DOHH2 (cell line): Measurements from ENCODE around the gene B4GALNT4.
"Not testable (repeated sequence)": the region's sequence is repeated elsewhere in the genome, so short reads cannot be mapped to it uniquely, and the experiment has no call there.

Experiments used
- H3F3A ChIP-seq: fragments of 200-600 bp; sonication (generic), shearing (Covaris generic); 2 replicates; pipeline ENCODE4 v1.6.0; 2016; ENCODE audit warnings: antibody characterized with exemption, mild to moderate bottlenecking; ENCODE audit not compliant: control insufficient read depth, insufficient read depth
- H3K27ac ChIP-seq: fragments of 200-600 bp; sonication (generic); 2 replicates; pipeline ENCODE4 v1.5.1; 2014; ENCODE audit warnings: low read depth, mild to moderate bottlenecking, low read length, moderate library complexity
- H3K27me3 ChIP-seq: fragments of 200-600 bp; sonication (generic); 2 replicates; pipeline ENCODE4 v1.6.1; 2014; ENCODE audit warnings: mild to moderate bottlenecking, low read length, mixed read lengths; ENCODE audit not compliant: control insufficient read depth
- H3K36me3 ChIP-seq: fragments of 200-600 bp; sonication (generic); 2 replicates; pipeline ENCODE4 v1.6.1; 2014; ENCODE audit warnings: mild to moderate bottlenecking, low read length, moderate library complexity, mixed read lengths; ENCODE audit not compliant: control insufficient read depth
- H3K4me1 ChIP-seq: fragments of 200-600 bp; sonication (generic); 2 replicates; pipeline ENCODE4 v1.6.1; 2014; ENCODE audit warnings: mild to moderate bottlenecking, low read length, mixed read lengths; ENCODE audit not compliant: control insufficient read depth
- H3K4me2 ChIP-seq: fragments of 200-600 bp; sonication (generic); 2 replicates; pipeline ENCODE4 v1.6.0; 2014; ENCODE audit warnings: mild to moderate bottlenecking, low read length, moderate library complexity
- H3K4me3 ChIP-seq: fragments of 200-600 bp; sonication (generic); 2 replicates; pipeline ENCODE4 v1.5.1; 2014; ENCODE audit warnings: mild to moderate bottlenecking, low read length, mixed read lengths
- H3K79me2 ChIP-seq: fragments of 200-600 bp; sonication (generic); 2 replicates; pipeline ENCODE4 v1.6.1; 2014; ENCODE audit warnings: mild to moderate bottlenecking, low read length, mixed read lengths; ENCODE audit not compliant: control insufficient read depth
- H3K9me2 ChIP-seq: fragments of 200-600 bp; sonication (generic); replicated peaks from 2 replicates; pipeline ENCODE4 v1.6.1; 2014; ENCODE audit warnings: mild to moderate bottlenecking, low read length, mixed read lengths; ENCODE audit not compliant: control insufficient read depth
- H3K9me3 ChIP-seq: fragments of 200-600 bp; sonication (generic); 2 replicates; pipeline ENCODE4 v1.6.1; 2014; ENCODE audit warnings: antibody characterized with exemption, low read length, mixed read lengths; ENCODE audit not compliant: control insufficient read depth, insufficient read depth
- H4K20me1 ChIP-seq: fragments of 200-600 bp; sonication (generic); 2 replicates; pipeline ENCODE4 v1.6.0; 2014; ENCODE audit warnings: low read depth, mild to moderate bottlenecking, antibody characterized with exemption, low read length, moderate library complexity; ENCODE audit not compliant: control insufficient read depth, insufficient read depth
- EZH2phosphoT487 ChIP-seq: fragments of 200-600 bp; sonication (generic); IDR thresholded peaks from 2 replicates; pipeline ENCODE4 v1.6.1; 2017; ENCODE audit warnings: borderline replicate concordance, mild to moderate bottlenecking, antibody characterized with exemption, low read length, moderate library complexity, mixed read lengths
- TF ChIP-seq, protein P1 (sequence below): fragments of 200-600 bp; sonication (generic); IDR thresholded peaks from one replicate; pipeline ENCODE4 v1.5.1; 2014; ENCODE audit warnings: antibody characterized with exemption, mild to moderate bottlenecking, low read depth, low read length; ENCODE audit not compliant: poor library complexity, severe bottlenecking

Gene B4GALNT4

DNA sequence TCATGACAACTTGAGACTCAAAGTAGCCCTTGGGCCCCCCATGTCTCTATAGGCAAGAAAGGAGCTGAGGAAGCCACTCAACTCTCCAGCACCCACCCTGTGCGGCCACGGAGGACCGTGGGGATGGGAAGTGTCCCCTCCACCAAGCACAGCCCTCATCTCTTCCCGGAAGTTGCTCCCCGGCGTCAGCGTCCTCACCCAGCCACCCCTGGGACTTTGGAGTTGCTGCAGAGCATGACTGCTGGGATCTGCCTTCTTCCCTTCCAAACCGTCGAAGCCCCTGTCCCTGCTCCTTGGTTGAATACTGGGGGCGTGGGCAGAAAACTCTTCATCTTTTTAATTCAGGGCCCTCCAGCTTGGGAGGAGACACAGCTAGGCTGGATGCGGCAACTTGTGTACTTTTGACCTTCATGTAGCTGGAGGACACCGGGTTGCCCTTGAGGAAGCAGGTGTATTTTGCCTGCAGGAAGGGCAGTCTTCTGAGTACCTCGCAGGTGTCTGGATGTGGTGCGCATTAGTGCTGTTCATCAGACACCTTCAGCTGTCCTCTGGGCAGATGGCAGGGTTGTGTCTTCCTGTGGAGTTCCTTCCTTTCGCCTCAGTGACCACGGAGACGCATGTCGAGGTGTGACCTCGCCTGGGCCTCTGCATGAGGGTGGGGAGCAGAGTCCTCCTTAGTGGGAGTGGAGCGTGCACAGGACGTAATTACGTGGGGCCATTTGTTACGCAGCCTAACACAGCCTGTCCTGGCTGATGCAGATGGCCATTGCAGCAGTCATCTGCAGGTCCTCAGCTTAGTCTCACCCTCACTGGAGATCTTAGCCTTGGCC, 36.4 kb upstream of the B4GALNT4 start:
- H3K4me2 ChIP-seq, result no peak overlapping the region
- no peaks in the 10 kb centered on the region for H4K20me1 ChIP-seq
- no peaks in the 10 kb centered on the region for H3K79me2 ChIP-seq
- no peak overlapping the region for H3K4me3 ChIP-seq
- H3F3A ChIP-seq, result peaks cover 14% of the 10 kb centered on the region
- H3K4me1 ChIP-seq, result peaks cover 43% of the 10 kb centered on the region
- peaks cover 6% of the 10 kb centered on the region; the same call in 1 of the 2 replicates for H3K9me3 ChIP-seq
- no peaks in the 10 kb centered on the region for H3K36me3 ChIP-seq
- TF ChIP-seq, protein P1, sequence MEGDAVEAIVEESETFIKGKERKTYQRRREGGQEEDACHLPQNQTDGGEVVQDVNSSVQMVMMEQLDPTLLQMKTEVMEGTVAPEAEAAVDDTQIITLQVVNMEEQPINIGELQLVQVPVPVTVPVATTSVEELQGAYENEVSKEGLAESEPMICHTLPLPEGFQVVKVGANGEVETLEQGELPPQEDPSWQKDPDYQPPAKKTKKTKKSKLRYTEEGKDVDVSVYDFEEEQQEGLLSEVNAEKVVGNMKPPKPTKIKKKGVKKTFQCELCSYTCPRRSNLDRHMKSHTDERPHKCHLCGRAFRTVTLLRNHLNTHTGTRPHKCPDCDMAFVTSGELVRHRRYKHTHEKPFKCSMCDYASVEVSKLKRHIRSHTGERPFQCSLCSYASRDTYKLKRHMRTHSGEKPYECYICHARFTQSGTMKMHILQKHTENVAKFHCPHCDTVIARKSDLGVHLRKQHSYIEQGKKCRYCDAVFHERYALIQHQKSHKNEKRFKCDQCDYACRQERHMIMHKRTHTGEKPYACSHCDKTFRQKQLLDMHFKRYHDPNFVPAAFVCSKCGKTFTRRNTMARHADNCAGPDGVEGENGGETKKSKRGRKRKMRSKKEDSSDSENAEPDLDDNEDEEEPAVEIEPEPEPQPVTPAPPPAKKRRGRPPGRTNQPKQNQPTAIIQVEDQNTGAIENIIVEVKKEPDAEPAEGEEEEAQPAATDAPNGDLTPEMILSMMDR, result no peak
- TF ChIP-seq EZH2phosphoT487, result no peak
- no peaks in the 10 kb centered on the region for H3K9me2 ChIP-seq
- H3K27ac ChIP-seq, result no peak overlapping the region
- no peaks in the 10 kb centered on the region for H3K27me3 ChIP-seq

DNA sequence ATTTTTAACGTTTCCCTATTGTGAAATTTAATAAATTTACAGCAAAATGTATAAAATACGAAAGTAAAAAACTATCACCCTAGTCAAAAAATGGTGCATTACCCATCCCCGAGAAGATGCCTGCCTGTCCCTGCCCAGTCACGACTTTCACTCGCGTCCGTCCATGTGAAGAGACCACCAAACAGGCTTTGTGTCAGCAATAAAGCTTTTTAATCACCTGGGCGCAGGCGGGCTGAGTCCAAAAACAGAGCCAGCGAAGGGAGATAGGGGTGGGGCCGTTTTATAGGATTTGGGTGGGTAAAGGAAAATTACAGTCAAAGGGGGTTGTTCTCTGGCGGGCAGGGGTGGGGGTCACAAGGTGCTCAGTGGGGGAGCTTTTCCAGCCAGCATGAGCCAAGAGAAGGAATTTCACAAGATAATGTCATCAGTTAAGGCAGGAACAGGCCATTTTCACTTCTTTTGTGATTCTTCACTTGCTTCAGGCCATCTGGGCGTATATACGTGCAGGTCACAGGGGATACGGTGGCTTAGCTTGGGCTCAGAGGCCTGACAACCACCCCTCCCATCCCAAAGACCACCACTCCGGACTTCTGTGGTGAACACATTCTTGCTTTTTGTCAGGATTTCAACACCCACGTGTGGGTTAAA, 35.6 kb upstream of the B4GALNT4 start:
- H3K4me3 ChIP-seq, H3K9me3 ChIP-seq, H4K20me1 ChIP-seq, H3F3A ChIP-seq, H3K4me2 ChIP-seq, H3K9me2 ChIP-seq, H3K27ac ChIP-seq, H3K79me2 ChIP-seq, H3K27me3 ChIP-seq, H3K36me3 ChIP-seq: not testable (repeated sequence)
- peaks cover 36% of the 10 kb centered on the region for H3K4me1 ChIP-seq

DNA sequence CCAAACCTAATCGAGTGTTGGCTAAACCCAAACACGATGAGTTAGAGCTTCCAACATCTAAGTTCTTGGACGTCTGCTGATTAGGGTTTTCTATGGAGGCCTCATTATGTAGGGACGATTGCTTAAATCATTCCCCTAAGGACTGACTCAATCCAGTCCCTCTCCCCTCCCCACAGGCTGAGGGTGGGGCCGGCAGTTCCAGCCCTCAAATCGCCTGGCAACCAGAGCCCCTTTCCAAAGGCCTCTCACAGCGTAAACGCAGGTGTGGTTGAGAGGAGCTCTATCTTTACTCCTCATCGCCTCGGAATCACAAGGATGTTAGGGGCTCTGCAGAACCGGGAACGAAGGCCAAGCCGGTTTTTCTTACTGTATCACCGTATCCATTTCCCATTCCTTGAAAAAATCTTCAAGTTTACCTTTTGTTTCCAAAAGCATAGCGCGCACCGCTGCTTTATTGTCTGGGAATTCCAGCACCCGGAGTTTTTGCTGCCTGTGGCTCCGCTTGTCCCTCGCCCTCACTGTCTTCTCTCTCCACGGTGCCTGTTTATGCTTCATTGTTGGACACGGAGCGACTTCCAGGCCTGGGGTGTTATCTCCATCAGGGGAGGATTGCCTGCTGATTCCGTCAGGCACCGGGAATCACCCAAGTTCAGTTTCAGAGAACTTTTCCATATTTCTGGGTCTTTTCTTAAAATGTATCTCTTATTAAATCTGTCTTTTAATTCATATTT, 34.9 kb upstream of the B4GALNT4 start:
- Histone ChIP-seq H3K79me2 (no peaks in the 10 kb centered on the region), H3F3A (peaks cover 6% of the 10 kb centered on the region), H3K4me2 (no peak overlapping the region), H3K27ac (no peak overlapping the region), H3K4me3 (no peak overlapping the region), H3K9me2 (no peaks in the 10 kb centered on the region), H4K20me1 (no peaks in the 10 kb centered on the region), H3K4me1 (peaks cover 30% of the 10 kb centered on the region), H3K9me3 (peaks cover 2% of the 10 kb centered on the region; the same call in 1 of the 2 replicates), H3K27me3 (no peaks in the 10 kb centered on the region), H3K36me3 (no peaks in the 10 kb centered on the region)
- TF ChIP-seq EZH2phosphoT487, result no peak
- TF ChIP-seq, protein P1, result no peak
